HL-60 (cell line): Measurements from ENCODE around the gene SEMA6B.

Experiments
- GABPA ChIP-seq: IDR thresholded peaks from 2 replicates; pipeline ENCODE4 v1.6.1; 2012; ENCODE audit warnings: low read depth
- POLR2AphosphoS5 ChIP-seq: IDR thresholded peaks from 2 replicates; pipeline ENCODE4 v1.6.1; 2012; ENCODE audit warnings: low read depth
- REST ChIP-seq: IDR thresholded peaks from 2 replicates; pipeline ENCODE4 v1.6.1; 2012; ENCODE audit warnings: low read depth; ENCODE audit not compliant: insufficient replicate concordance
- SPI1 ChIP-seq: IDR thresholded peaks from 2 replicates; pipeline ENCODE4 v1.6.1; 2012; ENCODE audit warnings: low read depth, mild to moderate bottlenecking, borderline replicate concordance
- TF ChIP-seq, protein P1 (sequence below): IDR thresholded peaks from one replicate; pipeline ENCODE4 v1.5.1; 2011; ENCODE audit warnings: low read length, control low read depth, inconsistent platforms; ENCODE audit not compliant: insufficient read depth

DNA sequence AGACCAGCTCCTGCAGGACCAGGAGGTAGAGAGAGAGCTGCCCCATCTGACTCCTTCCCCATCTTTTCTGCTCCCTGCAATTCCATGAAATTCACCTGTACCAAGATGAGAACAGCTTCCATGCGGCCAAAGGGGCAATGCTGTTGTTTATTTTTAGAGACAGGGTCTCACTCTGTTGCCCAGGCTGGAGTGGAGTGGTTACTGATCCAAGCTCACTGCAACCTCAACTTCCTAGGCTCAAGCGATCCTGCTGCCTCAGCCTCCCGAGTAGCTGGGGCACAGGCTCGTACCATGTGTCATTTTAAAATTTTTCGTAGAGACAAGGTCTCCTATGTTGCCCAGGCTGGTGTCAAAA lies 37.6 kb downstream of the SEMA6B start:
- TF ChIP-seq, protein P1, sequence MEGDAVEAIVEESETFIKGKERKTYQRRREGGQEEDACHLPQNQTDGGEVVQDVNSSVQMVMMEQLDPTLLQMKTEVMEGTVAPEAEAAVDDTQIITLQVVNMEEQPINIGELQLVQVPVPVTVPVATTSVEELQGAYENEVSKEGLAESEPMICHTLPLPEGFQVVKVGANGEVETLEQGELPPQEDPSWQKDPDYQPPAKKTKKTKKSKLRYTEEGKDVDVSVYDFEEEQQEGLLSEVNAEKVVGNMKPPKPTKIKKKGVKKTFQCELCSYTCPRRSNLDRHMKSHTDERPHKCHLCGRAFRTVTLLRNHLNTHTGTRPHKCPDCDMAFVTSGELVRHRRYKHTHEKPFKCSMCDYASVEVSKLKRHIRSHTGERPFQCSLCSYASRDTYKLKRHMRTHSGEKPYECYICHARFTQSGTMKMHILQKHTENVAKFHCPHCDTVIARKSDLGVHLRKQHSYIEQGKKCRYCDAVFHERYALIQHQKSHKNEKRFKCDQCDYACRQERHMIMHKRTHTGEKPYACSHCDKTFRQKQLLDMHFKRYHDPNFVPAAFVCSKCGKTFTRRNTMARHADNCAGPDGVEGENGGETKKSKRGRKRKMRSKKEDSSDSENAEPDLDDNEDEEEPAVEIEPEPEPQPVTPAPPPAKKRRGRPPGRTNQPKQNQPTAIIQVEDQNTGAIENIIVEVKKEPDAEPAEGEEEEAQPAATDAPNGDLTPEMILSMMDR, result no peak
- no peak for TF ChIP-seq POLR2AphosphoS5
- no peak for TF ChIP-seq SPI1
- no peak for TF ChIP-seq REST
- TF ChIP-seq GABPA, result no peak
